ENCODE results near the gene SERPINF2. TPM values are rescaled to one million over a fixed set of nuclear protein-coding genes. Genes with fewer than 3 reads are reported as not detected.
"Not testable (repeated sequence)": the region's sequence is repeated elsewhere in the genome, so short reads cannot be mapped to it uniquely, and the experiment has no call there.

The SERPINF2 gene
- total RNA-seq, result 10 to 100 TPM in 2 of 4 donors, 1 to 10 TPM in 2; 6.0 to 28.8 (median 9.1) TPM

DNA sequence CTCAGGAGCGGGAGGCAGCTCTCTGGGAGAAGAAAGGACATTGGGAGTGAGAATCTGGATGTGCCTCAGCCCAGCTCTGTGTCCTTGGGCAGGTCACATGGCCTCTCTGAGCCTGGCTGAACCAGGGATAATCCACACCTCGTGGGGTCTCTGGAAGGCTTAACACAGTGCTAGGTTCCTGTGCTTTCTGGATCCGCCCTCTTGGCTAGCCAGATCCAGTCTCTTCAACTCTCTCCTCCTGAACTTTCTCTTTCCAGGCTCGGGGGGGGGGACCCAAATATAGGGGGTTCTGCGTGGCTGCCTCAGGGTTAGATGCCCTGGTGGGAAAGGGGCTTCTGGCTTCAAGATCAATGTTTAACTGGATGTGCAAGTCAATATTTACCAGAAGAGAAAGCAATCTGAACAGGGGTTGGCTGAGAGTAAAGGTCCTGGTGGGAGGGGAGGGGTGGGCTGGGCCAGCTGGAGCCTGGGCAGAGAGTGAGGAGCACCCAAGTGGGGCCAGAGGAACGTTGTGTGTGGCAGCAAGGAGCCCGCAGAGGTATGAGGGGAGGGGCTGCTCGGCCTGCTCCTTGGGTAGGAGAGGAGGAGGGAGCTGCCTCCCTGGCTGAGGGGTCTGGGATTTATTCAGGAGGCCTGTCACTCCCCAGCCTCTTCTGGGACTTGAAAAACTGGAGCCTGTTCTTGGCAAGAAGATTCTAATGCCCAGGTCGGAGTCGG lies at the start of gene SERPINF2:
TSS of gene SERPINF2 (plus strand) at position 501 of the 717 bp plus-strand sequence. CDS start 2,125 bp downstream, outside the sequence.
- TF ChIP-seq, protein P1, sequence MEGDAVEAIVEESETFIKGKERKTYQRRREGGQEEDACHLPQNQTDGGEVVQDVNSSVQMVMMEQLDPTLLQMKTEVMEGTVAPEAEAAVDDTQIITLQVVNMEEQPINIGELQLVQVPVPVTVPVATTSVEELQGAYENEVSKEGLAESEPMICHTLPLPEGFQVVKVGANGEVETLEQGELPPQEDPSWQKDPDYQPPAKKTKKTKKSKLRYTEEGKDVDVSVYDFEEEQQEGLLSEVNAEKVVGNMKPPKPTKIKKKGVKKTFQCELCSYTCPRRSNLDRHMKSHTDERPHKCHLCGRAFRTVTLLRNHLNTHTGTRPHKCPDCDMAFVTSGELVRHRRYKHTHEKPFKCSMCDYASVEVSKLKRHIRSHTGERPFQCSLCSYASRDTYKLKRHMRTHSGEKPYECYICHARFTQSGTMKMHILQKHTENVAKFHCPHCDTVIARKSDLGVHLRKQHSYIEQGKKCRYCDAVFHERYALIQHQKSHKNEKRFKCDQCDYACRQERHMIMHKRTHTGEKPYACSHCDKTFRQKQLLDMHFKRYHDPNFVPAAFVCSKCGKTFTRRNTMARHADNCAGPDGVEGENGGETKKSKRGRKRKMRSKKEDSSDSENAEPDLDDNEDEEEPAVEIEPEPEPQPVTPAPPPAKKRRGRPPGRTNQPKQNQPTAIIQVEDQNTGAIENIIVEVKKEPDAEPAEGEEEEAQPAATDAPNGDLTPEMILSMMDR (IDR thresholded peaks at IDR 0.05), result no peak
- ATAC-seq (ENCODE audit: low FRiP score) (no peak), DNase-seq (ENCODE audit: low spot score) (no peak)

DNA sequence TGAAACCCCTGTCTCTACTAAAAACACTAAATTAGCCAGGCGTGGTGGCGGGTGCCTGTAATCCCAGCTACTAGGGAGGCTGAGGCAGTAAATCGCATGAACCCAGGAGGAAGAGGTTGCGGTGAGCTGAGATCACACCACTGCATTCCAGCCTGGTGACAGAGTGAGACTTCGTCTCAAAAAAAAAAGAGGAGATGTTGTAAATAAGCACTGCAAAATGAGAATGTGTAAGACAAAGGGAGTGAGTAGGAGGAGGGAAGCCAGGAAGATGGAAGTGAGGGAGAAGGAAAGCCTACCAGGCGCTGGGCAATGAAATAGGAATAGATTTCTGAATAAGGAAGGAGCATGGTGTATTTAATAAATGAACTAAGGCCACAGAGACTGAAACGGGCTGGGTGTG lies 49.3 kb upstream of the SERPINF2 start:
- TF ChIP-seq, protein P1 (IDR thresholded peaks at IDR 0.05), result no peak
- ATAC-seq (ENCODE audit: low FRiP score) (no peak), DNase-seq (ENCODE audit: low spot score) (no peak)

DNA sequence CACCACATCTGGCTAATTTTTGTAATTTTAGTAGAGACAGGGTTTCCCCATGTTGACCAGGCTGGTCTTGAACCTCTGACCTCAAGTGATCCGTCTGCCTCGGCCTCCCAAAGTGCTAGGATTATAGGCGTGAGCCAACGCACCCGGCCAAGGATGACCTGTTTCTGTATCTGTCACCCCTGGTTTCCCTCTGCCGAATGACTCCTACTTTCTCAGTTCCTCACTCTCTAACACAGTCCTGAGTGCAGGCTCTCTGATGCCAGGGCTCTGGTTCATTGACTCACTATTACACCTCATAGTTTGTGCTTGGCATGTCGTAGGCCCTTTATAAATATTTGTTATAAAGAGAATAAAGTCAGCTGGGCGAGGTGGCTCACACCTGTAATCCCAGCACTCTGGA lies 47.3 kb upstream of the SERPINF2 start:
- DNase-seq (ENCODE audit: low spot score), result no peak
- TF ChIP-seq, protein P1 (IDR thresholded peaks at IDR 0.05), result no peak
- ATAC-seq (ENCODE audit: low FRiP score), result no peak

DNA sequence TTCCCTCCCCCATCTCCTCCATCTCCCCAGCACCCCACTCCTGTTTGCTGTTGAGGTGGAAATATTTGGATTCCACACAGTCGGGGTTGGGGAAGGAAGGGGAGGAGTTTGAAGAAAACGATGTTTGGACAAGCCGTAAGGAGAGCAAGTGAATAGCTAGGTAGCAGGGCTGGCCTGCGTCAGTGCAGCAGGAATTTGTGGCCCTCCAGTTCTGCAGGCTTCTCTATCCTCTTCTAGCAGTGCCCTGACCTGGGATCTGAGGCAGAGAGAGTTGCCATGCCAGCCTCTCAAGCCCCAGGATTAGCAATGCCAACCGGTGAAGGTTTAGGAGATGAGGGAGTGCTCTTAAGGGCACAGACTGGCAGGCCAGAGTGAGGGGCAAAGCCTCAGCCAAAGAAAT lies 45.0 kb upstream of the SERPINF2 start:
- no peak for DNase-seq (ENCODE audit: low spot score)
- ATAC-seq (ENCODE audit: low FRiP score), result no peak
- TF ChIP-seq, protein P1 (IDR thresholded peaks at IDR 0.05), result no peak

DNA sequence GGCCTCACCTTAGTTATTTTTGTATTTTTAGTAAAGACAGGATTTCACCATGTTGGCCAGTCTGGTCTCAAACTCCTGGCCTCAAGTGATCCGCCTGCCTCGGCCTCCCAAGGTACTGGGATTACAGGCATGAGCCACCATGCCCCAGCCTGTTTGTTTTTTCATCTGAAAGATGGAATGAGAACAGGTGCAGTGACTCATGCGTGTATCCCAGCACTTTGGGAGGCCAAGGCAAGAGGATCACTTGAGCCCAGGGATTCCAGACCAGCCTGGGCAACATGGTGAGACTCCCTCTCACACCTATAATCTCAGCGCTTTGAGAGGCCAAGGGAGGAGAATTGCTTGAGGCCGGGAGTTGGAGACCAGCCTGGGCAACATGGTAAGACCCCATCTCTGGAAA lies 42.8 kb upstream of the SERPINF2 start:
- not testable (repeated sequence) for ATAC-seq (ENCODE audit: low FRiP score); DNase-seq (ENCODE audit: low spot score)

DNA sequence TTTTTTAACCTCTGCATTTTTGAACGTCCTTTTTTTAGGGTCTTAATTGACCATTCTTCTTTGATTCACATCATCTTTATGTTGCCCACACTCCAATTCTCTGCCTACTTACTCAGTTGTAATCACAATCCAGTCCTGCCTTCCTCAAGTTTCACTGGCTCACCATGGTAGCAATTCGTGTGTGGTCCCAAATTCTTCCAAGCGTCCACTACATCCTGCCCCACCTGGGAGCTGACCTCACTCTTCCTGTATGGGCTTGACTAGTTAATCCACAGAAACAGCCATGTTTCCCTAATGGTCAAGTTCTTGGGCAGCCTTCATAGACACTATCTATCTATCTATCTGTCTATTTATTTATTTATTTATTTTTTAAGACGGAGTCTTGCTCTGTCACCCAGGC lies 39.6 kb upstream of the SERPINF2 start:
- DNase-seq (ENCODE audit: low spot score) (no peak), ATAC-seq (ENCODE audit: low FRiP score) (no peak)
- TF ChIP-seq, protein P1 (IDR thresholded peaks at IDR 0.05), result no peak

DNA sequence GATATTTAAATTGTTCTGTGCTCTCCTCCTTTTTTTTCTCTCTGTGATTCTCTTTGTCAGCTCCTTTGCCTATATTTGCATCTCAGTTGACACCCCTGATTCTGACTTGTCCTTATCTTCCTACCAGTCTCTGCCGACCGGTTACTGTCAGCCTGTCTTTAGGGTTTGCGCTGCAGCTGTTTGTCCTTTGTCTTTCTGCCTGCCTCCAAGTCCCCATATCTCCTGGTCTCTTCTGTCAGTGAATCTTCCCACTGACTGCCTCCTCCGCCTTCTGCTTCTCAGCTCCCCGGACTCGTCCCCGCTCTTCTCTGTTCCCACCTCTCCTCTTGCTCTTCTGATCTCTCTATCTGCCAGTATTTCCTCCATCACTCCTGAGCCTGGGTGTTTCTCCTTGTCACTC lies 37.7 kb upstream of the SERPINF2 start:
- DNase-seq (ENCODE audit: low spot score) (no peak), ATAC-seq (ENCODE audit: low FRiP score) (no peak)
- TF ChIP-seq, protein P1 (IDR thresholded peaks at IDR 0.05), result no peak

Measured in omental fat pad (tissue), 4 donors.